Epidermal melanocyte (primary cell): ENCODE results near the gene MEG3.

Source experiments
- DNase-seq: peaks from one replicate; pipeline ENCODE4 v3.0.0; 2011; ENCODE audit warnings: low spot score; ENCODE audit not compliant: insufficient read length

Gene MEG3

DNA sequence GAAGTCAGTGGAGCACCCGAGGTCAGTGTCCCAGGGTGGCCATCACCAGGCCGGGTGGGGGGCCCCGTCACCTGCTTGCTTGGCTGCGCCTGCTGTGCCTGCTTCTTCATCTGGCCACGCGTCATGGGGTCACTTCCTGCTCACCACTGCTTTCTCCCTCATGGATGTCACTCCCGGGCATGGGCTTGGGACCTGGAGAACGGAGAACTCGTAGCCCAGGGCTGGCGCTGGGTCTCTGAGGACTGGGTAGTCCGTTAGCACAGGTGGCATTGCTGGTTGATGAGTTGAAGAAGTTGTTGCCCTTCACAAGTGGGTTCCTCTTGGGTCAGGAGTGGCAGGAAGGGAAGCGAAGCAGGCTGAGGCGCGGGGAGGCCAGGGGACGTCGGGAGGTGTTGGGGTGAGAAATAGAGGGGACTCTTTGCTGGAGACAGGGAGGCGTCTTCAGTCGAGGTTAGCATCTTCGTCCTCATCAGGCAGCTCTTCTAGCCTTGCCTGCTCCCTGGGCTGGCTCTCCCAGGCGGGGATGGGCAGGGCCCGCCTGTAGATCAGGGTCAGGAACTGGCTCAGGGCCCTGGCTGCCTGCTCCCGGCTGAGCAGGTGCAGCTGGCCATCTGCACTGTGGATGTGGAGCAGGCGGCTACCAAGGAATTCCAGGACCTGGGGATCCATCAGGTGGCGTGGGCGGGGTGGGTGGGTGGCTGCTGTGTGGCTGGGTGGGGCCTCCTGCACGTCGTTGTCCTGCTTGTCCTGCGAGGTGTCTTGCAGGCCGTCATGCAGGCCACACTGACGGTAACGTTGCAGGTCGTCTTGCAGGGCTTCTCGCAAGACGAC, 54.6 kb downstream of the MEG3 start:
- no peak for DNase-seq

DNA sequence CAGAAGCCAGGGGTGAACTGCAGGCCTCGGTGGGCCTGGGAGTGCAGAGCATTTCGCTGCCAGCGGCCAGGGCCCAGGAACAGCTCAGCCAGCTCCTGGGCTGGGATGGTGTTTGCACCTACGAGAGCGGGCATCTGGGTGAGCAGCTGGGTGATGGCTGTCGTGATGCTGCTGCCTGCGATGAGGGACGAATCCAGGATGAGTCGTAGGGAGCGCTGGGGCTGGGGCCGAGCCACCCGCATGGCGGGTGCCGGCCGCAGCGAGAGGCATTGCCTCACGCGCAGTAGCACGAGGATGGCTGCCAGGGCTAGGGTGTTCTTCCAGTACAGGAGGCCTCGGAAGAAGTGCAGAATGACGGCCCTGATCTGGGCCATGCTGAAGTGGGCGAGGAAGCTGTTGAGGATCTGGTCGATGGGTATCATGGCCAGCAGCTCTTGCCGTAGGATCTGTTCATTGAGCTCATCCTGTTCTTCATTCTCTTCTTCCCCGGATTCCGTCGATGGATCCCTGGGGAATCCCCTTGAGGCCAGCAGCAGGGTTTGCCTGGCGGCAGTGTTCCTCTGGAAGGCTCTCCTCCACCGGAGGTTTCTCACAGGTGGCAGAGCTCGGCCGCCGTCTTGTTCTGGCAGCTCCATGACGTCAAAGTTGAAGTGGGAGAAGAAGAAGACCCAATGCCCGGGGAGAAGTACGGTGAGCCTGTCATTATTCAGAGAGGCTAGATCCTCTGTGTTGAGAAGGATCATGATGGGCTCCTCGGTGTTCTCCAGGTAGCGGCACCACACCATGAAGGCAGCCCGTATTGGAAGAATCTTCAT, 55.5 kb downstream of the MEG3 start:
- no peak for DNase-seq

DNA sequence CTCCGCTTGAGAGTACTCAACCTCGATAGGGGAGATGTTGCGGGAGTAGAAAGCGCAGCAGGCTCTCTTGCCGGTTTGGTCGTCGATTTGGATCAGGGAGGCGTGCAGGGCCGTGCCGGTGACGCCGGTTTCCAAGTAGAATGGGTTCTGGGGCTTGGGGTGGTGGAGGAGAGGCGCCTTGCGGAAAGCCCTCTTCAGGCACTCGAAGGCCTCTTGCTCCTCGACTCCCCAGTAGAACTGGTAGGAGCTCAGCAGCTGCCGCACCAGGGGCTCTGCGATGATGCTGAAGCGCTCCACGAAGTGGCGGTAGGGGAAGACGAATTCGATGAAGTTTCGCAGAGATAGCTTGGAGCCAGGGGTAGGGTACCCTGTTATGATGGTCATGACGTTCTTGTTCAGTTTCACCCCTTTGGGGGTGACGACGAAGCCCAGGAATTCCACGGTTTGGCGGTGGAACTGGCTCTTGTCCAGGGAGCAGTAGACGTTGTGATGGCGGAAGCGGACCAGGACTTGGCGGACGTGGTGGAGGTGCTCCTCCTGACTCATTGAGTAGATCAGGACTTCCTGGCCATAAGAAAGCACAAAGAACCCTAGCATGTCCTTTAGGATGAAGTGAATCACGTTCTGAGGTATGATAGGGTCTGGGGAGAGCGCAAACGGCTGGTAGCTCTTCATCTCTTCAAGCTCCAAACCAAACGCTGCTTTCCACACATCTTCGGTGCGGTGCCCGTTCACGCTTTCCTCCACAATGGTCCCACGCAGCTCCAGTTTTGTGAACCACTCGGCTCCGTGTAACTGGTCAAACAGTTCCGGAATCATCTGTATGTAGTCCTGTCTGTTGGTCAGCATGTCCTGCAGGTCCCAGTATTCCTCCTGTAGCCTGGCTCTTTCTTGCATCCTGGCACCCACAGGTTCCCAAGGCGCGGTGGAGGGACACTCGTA, 56.4 kb downstream of the MEG3 start:
- no peak for DNase-seq

DNA sequence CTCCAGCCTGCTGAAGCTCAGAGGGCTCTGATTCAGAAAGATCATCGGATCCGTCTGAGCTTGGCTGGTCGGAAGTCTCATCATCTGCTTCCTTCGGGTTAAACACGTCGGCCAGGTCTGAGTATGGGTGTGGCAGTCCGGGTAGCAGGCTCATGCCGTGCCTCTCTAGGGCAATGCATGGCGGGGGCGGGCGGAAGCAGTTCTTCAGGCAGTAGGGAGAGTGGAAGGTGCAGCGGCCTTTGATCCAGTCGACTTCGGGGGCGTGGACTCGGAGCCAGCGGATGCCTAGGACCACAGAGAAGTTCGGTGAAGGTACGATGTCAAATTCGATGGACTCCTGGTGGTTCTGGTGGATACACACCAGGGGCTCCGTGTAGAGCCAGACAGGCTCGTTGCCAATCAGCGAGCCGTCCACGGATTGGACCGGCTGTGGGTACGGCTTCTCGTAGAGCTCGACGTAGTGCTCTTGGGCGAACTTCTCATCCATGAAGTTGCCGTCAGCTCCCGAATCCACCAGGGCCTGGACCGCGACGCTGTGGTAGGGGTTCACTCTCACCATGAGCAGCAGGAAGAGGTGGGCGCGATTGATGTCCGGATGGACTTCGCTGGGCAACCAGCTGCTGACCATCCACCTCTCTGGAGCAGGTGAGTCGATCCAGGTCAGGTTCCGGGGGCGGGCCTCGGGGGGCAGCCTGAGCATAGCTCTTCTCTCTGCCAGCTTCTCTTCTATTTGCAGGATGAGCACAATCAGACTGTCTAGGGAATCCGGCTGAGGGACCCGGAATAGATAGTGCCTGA, 57.3 kb downstream of the MEG3 start:
- no peak for DNase-seq

DNA sequence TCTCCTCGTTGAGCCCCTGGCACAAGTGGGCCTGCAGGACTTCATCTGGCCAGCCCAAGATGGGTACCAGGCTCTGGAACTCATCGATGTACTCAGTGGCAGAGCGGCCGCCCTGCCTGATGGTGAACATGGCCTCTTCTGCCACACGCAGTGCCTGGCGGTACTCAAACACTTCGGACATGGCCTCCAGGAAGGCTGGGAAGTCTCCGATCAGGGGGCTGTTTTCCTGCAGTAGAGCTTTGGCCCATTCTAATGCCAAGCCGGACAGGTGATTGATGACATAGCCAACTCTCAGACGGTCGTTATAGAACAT, 57.8 kb downstream of the MEG3 start:
- no peak for DNase-seq

DNA sequence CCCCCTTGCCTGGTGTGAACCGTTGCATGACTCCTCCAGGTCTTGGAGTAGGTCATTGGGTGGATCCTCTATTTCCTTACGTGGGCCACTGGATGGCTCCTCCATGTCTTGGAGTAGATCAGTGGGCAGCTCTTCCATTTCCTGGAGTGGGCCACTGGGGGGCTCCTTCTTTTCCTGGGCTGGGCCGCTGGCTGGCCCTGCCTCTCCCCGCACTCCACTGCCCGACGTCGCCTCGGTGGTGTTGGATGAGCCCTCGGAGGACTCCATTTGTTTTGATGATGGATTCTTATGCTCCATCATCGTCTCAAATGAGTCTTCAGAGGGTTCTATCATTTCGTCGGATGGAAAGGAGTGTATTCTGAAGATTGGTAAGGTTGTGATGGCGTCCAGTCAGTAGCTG, 58.5 kb downstream of the MEG3 start:
- no peak for DNase-seq

DNA sequence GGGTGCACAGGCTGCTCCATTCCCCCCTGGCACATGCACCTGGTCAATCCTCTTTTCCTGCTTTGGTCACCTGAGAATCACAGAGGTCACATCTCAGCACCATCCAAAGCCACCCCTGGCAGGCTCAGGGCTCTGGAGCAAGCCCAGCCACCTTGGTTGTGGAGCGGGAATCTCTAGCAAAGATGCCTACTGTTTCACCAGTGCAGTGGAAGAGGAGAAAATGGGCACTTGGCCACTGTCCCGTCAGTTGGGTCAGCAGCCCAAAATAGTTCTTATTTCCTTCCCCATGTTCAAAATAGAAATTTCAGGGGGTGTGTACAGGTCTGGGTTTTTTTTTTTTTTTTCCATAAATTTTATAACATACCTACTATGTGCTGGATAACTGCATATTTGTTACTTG, 59.3 kb downstream of the MEG3 start:
- no peak for DNase-seq

DNA sequence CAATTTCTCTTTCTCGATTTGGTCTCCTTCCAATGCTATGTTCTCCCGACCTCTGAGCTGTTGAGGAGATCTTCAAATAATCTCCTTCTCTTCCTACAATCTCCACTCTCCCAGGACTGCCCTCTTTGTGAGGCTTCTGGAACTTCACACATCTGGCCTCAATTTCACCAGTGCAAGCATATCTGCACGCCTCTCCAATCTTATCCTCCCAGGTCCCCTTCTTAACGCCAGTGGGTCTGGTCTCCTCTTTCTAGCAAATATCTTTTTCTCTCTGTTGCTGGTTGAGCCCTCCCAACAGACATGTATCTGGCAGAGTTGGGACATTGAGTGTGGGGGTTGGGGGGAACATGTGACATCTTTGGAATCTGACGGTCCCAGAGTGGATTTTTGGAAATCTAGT, 59.7 kb downstream of the MEG3 start:
- DNase-seq: no peak

DNA sequence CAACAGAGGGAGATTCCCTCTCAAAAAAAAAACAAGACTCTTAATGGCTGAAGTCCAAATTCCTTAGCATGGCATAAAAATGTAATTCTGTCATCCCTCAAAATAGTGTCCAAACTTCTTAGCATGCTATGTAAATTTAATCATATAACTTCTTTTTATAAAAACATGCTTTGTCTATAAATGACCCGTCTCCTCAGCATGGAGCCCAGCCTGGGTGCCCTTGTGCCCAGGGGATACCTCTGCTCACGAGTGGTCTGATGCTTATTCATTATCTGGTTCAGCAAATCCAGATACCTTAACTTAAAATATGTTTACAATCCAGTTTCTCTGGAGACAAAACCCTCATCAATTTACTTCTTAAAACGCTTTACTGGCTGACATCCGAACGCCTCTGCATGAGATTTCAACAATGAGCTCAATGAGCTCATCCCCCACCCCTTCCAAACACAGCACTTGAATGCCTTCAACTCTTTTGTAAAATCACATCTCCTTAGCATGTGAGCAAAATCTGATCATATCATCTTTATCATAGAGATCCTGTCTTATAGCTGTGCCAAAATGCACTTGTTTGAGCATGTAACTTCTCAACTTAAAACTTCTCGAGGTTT, 61.9 kb downstream of the MEG3 start:
- no peak for DNase-seq

DNA sequence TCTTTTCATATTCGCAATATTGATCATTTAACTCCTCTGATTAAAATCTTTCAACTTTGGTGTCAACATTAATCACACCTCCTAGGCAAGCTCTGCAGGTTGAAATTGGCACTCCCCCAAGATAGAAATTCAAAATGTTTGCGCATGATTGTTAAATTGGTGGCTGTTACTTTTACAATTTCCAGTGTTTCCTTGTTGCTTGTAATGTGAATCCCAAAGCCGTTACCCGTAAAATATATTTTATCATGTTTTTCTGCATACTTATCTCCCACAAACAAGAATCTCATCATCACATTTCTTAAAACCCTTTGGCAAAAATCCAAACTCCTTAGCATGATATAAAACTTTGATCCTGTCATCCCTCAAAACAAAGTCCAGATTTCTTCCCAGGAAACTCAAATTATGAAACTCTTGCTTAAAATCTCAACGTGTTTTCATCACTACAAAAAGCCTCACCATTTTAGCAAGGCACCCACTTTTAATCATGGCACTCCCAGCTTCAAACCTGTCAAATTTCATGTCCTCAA, 62.9 kb downstream of the MEG3 start:
- DNase-seq: no peak

DNA sequence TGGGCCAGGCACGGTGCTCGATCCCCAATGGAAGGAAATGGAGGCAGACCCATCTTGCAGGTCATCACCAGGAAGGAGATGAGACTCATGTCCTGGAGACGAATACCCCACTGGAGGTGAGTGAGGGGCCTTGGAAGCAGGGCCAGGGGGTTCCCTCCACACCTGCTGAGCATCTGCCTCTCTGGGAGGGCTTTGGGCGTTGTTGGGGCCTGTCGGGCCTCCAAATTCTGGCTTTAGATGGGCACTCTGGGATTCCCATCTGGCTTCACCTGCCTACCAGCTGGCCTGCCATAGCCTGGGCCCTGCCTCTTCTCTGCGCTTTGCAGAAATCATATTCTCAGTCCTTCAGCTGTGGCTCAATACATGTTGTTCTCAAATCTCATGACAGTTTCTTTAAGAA, 63.7 kb downstream of the MEG3 start:
- DNase-seq: no peak

DNA sequence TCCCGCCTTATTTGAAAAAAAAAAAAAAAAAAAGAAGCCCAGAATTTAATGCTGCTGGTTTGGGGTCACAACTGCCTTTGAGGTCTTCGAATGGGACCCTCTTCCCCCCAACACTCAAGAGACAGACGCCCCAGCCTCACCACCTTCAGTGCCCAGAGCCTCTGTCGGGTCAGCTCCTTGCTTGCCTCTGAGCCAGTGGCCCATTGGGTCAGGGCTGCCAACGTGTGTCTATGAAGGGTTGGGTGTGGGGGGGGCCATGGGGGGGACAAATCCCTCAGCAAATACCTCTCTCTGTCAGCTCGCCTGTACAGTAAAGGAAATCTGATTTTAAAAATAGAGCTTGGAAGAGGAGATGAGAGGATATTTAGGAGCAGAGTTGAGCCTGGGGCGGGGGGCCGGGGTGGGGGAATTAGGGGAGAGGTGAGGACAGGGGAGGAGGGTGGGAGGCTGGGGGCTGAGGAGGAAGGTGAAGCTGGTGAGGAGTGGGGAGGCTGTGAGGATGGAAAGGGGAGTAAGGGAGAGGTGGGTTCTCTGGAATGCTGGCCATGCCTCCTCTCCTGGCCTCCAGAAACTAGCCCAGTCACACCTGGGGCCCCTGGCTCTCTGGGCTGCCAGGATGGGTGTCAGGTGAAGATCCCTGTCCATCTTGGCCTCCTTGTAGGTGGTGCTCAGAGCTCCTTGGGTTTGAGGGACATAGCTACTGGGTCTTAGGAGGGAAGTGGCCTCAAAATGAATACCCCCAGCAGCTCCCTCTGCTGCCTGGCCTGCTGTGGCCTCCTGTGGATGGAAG, 64.3 kb downstream of the MEG3 start:
- no peak for DNase-seq

DNA sequence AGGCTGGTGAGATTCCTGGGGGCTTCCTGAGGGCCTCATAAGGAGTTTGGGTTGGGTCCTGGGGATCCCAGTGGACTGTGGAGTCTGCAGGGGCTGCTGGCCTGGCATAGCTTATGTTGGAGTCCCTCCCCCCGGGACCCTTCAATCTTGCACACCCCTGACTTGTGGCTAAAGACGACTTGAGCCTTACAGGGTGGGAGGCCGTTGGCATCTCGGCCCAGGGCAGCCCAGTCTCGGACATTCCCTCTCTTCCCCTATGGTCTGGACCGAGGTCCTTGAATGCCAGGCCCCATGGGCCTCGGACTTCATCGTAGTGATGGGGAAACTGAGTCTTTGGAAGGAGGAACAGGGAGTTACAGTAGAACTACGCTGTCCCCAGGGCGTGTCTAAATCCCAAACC, 65.1 kb downstream of the MEG3 start:
- no peak for DNase-seq

DNA sequence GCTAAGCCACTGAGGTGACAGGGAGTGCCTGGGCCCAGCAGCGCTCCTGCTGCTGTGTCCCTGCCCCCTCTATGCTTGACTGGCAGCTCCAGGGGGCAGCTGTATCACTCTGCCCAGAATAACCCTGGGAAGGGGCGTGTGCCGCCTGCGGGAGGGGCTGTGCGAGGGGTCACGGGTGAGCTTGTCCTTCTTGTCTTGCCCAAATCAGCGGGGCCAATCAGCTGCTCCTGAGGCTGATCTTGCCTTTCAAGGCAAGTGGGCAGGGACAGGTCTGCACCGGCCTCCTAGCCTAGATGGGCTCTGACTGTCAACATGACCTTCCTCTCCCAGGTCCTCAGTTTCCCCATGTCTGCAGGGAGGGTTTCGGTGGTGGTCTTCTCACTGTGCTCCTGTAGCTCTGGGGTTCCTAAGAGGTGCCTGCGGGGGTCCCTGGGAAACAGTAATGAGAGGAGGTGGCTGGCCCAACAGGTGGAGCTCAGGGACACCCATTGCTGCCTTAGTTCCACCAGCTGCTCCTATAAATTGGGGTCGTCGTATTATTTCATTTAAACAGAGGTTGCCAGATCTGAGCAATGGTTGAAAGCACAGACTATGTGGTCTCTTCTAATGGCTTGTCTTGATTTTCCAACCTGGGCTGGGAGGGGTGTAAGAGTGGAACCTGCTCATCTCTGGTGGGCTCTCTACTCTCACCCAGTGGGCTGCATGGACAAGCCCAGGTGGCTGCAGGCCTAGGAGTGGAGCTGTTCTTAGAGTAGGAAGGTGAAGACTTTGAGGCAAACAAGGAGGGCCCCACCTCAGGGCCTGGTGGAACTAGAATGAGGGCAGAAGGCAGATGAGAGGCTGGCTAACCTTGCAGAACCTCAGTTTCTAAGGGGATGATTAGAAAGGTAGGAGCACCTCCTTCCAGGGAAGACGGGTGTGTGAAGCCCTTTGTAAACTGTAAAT, 65.9 kb downstream of the MEG3 start:
- no peak for DNase-seq

DNA sequence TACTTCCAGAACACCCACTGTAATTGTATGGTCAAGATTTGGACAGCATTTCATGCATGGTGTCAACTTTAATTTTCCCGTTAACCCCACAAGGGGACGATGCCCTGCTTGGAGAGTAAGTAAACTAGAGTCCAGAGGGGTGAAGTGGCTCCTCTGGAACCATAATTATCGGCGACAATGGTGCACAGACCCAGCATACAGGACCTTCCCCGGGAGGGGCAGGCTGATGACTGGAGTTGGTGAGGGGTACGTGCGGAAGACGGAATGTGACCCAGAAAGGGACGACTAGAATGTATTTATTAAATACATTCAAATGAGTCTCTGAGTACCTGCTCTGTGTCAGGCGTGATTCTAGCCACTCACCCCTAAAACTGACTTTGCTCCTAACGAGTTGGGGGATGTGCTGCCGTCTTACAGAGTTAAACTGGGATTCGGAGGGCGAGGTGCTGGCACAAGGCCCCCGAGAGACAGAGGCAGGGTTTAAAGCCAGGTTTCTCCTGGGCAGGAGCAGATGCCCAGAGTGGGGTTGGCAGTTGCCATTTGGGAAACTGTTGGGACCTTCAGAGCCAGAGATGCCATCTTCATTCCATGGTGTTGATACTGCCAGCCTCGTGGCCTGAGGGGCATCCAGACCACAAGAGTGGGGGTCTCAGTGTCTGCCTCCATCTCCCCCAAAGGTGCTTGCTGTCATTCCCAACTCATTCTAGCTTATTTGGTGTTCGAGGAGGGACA, 66.7 kb downstream of the MEG3 start:
- no peak for DNase-seq

DNA sequence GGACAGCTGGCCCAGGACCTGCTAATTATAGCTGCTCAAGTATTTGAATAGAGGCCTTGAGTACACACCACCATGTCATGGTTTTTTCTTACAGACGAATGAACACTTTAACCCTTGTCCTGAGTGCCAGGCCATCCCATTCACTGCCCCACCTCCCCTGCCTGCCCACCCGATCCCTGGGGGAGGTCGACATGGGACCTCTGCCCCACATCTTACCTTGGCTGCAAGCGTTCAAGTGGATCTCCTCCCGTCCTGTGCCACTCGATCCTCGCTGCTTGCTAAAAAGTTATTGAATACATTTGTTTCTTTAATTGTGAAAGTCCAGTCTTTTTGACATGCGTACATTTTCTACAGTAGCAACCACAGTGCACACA, 67.3 kb downstream of the MEG3 start:
- DNase-seq: no peak

DNA sequence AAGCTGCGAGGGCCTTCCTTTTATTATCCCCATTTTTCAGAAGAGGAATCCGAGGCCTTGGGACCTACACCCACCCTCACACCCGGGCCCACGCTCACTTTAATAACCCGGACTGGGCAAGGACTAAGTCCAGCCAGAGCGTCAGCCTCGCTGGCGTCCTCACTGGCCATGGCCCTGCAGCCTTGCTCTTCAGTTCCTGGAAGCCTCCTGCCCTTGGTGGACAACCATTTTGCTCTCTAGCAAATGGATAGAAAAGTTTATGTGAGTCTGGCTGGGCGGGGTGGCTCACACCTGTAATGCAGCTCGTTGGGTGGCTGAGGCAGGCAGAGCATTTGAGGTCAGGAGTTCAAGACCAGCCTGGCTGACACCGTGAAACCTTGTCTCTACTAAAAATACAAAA, 67.8 kb downstream of the MEG3 start:
- no peak for DNase-seq

DNA sequence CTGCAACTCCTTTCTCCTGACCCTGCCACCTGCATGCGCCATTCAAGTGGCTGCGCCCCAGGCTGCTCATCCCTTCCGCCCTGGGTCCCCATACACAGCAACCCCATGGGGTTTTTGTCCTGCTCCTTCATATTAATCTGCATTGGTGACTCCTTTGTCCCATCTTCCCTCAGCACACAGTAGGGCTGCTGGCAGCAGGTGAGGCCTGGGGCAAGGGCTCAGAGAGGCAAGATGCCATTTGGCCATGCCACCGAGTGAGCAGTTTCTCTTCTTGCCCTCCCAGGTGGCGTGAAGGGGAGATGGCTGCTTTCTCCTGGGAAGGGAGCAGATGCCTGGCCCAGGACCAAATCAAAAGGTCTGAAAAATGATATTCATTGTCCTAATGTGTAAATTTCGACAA, 68.5 kb downstream of the MEG3 start:
- no peak for DNase-seq
